ENCODE results near the gene SPSB4.
A peak's percentile ranks its signal among the peaks of the same experiment; 100 is the strongest.

Gene SPSB4

DNA sequence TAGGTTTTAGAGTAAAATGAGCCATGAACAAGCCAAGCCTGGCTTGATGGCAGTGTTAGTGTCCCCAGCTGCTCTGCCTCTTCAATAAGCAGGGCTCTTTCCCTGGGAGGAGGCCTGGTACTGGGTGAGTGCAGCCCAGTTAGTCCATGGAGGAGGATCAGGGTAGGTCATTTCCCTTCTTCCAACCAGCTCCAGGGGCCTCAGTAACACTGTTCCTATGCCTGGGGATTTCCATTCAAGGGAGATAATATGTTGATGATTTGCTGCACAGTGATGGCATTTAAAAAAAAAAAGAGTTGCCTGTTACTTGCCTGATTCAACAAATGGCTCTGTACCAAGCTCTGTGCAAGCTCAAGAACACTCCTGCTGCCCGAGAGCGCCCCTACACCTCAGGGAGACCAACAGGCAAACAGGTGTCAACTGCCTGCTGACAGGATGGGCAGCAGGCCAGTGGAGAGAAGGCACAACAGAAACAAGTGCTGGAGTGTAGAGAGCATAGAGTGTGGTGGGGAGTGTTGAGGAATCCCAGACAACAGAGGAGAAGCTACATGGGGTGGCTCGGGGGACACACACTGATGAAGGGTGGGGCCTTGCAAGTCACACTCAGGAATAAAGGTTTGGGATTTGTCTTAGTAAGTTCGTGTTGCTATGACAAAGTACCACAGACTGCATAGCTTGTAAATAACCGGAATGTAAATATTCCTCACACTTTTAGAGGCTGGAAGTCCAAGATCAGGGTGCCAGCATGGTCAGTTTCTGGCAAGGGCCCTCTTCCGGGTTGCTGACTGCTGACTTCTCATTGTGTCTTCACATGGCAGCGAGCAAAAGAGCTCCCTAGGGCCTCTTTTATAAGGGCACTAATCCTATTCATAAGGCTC lies 101.9 kb downstream of the SPSB4 start:
- DNase-seq (ENCODE audit: low read depth in 2 of 2) = no peak

DNA sequence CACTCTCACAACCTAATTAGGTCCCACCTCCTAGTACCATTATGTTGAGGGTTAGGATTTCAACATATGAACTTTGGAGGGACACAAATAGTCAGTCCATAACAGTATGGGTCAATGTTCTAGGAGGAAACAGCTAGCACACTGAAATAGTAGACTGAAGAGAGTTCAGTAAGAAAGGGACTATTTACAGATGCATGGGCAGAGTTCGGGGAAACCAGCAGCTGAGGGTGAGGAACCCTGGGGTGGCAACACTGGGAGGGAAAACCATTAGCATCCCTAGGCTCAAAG lies 102.5 kb downstream of the SPSB4 start:
- DNase-seq (ENCODE audit: low read depth in 2 of 2) = no peak

DNA sequence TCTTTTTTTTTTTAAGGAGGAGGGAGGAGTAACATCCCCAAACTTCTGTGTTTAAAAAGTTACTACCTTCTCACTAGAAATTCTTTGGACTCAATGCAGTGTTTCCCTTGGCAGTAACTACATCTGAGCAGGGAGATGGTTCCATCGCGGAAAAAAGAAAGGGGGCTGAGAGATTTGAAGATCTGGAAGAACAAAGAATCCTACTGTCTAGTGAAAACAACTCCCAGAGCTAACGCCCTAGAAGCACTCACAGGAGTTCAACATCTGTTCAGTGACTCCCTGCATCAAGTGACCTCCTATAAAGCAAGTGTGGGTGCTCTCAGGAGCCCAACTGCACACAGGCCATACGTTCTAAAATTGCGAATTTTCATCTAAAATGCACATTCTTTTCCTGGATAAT lies 113.7 kb downstream of the SPSB4 start:
- no peak for DNase-seq (ENCODE audit: low read depth in 2 of 2)

DNA sequence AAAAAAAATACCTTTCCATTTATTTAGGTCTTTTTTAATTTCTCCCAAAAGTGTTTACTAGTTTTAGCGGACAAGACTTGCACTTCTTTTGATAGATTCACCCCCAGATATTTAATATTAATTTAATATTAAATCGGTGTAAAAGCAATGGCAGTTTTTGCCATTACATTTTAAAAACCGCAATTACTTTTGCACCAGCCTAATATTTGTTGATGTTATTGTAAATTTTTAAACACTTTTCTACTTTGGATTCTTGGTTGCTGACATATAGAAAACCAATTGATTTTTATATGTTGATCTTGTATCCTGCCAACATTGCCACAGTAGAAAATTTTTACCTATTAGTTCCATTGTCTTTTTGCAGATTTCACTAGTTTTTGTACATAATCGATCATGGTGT lies 116.5 kb downstream of the SPSB4 start:
- no peak for DNase-seq (ENCODE audit: low read depth in 2 of 2)

DNA sequence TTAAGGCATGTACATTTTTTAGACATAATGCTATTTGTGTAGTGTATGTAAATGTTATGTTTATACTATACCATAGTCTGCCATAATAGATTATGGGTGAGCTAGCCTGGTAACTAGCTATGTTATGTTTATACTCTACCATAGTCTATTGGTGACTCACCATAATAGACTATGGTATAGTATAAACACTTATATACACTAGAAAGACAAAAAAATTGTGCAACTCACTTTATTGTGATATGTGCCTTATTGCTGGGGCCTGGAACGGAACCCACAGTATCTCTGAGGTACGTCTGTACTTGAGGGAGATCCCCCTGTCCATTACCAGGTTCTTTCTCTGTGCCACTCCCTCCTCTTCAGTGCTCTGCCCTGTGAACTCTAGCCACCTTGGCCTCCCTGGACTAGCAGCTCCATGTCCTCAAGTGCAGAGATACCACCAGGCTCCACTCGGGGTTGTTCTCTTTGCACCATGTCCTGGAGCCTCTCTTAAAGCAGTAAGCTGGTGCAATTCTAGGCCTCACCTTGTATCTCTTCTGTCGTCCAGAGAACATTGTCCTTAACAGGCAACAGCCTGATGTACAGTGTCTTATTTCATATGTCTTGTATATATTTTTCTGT lies 119.6 kb downstream of the SPSB4 start:
- no peak for DNase-seq (ENCODE audit: low read depth in 2 of 2)

DNA sequence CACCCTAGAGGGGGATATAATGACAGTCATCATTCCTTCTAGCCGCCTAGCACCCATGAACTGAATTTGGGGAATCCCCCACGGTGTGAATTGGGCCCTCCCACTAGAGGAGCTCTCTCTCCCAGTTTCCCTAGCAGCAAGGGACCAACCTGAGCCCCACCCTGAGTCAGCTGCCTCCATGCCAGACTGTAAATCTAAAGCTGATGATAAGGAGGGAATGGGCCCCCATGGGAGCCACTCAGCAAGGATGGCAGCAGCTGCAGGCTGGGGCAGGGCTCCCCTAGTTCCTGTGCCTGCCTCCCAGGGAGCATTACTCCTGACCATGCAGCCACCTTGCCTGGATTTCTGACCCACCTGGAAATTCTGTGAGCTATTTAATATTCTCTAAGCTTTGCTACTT lies 123.5 kb downstream of the SPSB4 start:
- DNase-seq (ENCODE audit: low read depth in 2 of 2) = no peak

DNA sequence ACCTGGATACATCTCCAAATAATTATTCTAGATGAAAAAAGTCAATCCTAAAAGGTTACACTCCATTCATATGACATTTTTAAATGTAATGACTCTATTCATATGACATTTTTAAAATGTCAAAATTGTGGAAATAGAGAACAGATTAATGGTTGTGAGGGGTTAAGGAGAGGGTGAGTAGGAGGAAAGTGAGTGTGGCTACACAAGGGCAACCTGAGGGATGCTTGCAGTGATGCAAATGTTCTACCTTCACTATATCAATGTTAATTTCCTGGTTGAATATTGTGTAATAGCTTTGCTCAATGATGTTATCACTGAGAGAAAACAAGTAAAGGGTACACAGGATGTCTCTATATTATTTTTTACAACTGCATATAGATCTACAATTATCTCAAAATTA lies 125.6 kb downstream of the SPSB4 start:
- DNase-seq (ENCODE audit: low read depth in 2 of 2) = no peak

DNA sequence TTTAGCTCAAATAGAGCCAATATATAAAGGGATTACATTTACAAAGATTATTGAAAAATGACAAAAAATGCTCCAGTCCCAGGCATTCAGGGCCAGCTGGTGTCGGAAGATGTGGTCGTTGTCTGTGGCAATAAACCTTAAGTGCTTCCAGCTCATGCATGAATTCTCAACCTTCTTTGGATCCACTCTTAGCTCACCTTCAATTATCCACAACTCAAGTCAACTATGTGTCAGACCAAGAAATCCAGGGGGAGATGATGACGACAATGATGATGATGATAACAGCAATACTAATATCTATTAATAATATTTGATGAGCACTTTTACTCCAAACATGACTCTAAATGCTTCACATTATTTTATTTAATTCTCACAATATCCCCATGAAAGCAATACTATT lies 126.9 kb downstream of the SPSB4 start:
- no peak for DNase-seq (ENCODE audit: low read depth in 2 of 2)

DNA sequence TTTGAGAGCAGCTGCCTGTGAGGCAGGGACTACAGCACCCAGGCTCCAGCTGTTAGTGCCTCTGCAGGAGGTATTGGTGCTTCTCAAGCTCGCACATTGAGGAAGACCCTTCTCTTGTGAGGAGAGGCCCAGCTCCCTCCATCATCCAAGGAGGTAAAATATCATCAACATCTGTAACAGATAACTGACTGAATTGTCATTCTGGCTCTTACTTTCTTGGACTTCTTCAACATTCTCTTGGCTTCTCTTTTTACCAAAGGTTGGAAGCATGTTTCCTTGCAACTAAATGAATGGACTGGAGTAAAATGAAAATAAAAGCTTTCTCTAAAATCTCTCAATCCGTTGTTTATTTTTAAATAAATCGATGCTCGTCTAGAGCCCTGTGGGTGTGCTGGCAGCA lies 127.4 kb downstream of the SPSB4 start:
- no peak for DNase-seq (ENCODE audit: low read depth in 2 of 2)

DNA sequence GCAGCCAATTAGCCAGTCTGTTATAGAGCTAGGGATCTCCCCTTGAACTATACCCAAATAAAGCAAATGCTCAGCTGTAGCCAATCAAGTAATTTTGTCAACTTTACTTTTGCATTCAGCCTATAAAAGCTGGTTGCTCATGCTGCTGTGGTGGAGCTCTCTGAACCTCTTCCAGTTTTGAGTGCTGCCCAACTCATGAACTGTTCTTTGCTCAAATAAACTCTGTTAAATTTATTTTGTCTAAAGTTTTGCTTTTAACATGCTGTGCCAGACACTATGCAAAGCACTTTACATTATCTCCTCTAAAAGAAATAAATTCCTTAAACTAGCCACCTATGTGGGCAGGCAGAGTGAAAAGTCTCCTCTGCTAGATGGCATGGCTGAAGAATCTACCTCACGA lies 128.8 kb downstream of the SPSB4 start:
- no peak for DNase-seq (ENCODE audit: low read depth in 2 of 2)

DNA sequence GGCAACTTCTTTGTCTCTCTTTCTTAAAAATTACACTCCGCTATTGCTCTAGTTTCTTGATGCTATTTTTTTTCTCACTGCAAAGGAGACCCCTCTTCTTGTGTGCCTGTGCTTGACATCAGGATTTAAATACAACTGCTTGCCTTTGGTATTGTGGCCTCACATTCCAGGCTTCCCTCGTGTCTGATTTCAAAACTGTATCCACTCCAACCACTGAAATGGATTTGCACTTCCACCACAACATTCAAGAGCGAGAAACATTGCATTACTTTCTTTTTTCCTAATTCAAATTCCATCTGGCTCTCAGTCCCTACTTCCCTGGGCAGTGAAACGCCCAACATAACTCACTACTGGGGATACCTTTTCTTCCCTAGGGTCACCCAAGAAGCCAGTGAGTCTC lies 130.0 kb downstream of the SPSB4 start:
- DNase-seq (ENCODE audit: low read depth in 2 of 2) = no peak

DNA sequence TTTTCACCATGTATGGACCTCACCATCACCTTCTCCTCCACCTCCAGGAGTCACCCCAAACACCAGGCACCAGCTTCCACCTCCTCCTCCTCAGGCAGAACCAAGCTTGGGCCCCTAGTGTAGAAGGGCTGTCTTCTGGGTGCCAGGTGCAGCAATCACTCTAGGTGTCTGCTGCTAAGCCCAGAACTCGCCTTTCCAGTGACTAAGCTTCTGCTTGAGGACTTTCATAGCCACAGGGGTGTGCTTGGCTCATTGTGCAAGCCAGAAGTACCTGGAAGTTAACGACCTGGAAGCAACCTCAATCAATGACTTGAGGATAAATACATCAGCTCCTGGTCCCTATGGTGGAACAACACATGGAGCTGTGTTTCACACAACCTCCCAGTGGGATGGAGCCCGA lies 130.7 kb downstream of the SPSB4 start:
- no peak for DNase-seq (ENCODE audit: low read depth in 2 of 2)

DNA sequence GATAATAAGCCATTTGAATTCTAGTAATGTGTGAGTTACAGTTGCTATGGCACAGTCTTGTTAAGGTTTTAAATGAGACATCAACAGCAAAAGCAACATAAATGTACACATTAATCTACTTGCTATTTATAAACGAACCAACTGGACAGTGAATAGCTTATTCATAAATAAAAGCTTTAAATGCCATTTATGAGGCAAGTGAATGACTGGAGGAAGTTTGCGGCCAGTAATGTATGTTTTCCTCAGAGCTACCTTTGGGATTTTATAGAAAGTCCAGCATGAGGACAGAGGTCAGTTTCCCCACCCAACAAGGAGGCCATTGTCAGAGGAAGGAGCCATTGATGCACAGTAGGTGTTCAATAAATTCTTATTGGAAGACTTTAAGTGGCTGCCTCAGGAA lies 132.5 kb downstream of the SPSB4 start:
- no peak for DNase-seq (ENCODE audit: low read depth in 2 of 2)

DNA sequence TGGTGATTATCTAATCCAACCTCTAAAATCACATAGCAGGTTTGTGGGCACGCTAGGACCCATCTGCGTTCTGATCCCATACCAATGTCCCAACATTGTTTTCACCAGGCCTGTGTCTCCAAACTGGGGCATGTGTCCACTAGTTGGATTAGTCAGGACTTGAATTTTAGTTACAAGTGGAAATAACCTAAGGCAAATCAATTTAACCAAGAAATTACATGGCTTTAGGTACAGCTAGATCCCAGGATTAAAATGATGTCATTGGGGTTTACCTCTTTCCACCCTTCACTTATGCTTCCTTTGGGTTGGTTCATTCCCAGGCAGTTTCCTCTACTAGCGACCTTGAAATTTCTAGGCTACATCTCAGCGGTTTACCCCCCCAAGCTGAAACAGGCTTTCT lies 133.3 kb downstream of the SPSB4 start:
- DNase-seq (ENCODE audit: low read depth in 2 of 2) = no peak

DNA sequence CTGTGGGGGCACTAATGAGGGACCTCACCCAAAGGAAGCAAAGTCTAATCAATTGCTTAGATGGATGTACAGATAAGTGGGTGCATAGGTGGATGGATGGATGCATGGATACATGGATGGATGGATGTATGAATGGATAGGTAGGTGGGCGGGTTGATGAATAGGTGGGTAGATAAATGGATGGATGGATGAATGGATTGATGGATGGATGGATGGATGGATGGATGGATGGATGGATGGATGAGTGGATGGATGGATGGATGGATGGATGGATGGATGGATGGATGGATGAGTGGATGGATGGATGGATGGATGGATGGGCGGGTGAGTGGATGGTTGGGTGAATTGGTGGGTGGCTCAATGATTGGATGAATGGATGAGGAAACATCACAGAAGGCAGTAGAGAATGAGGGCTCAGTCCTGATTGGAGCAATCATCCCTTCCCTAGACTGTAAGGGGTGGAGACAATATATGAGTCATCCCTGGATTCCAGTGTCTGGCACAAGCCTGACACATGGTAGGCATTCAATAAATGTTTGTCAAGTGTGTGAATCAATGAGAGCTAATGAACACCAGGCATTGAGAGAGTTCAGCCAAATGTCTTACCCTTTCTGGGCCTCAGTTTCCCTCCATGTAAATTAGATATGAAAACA lies 140.1 kb downstream of the SPSB4 start:
- no peak for DNase-seq (ENCODE audit: low read depth in 2 of 2)

DNA sequence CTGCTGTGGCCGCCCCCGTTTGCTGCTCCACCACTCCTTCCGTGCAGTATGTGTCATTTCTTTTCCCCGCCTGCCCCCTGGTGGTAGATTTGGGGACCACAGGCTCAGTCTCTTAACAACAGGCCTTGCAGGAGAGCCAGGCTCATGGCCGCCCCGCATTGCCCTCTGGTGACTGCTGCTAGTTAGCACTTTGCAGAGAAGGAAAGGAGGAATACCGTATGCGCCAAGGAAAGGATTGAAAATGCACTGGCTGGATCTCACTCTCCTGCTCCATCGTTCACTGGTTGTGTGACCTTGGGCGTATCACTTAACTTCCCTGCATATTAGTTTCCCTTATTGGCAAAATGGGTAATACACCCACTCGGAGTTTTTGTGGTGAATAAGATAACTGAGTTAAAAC lies 141.2 kb downstream of the SPSB4 start:
- peak; percentile 88 to 97 for DNase-seq (ENCODE audit: low read depth in 2 of 2)

DNA sequence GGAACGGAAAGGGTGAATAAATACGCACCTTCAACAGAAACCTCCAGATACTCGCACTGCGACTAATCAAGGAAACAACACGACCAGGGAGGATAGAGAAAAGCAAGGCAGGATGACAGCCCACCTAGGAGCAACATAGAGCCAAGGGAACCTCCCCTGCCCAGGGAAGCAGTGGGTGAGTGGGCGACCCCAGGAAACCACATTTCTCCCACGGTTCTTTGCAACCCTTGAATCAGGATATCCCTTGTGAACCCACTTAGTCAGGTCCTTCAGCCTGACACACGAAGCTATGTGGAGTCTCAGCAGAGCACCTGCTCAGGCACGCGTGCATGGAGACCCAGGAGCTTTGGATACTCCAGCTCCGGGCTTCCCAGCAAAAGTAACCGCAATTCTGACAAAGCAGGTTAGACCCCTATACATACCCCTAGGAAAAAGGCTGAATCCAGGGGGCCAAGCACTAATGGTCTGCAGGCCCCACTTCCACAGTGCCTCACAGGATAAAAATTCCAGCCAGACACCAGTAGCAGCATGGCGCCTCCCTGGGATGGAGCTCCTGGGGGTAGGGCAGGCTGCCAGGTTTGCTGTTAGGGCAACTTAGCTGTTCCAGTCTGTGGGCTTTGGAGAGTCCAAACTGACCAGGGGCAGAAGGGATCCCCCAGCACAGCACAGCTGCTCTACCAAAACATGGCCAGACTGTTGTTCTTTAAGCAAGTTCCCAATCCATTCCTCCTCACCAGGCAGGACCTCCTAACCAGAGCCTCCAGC lies 142.1 kb downstream of the SPSB4 start:
- DNase-seq (ENCODE audit: low read depth in 2 of 2) = no peak

Data from stimulated activated CD8-positive, alpha-beta memory T cell treated with anti-CD3 and anti-CD28 coated beads, Interleukin-2, amount 100 ng/mL, for 48 hours (primary cell).